AG08395 (cell line): ENCODE data around the gene FAM53A.

Source experiments
- DNase-seq: peaks from one replicate; pipeline ENCODE4 v3.0.0; 2012; ENCODE audit warnings: mixed read lengths, low spot score

The FAM53A gene

GRCh38 chr4:1591107-1591506, 93.0 kb downstream of the FAM53A start:
- DNase-seq, result no peak

GRCh38 chr4:1590244-1590643, 93.9 kb downstream of the FAM53A start:
- DNase-seq, result no peak
